ENCODE results near the gene LIMCH1.

- TF ChIP-seq CTCF (IDR thresholded peaks at IDR 0.05) = no peak
- TF ChIP-seq POLR2A (IDR thresholded peaks at IDR 0.05) = no peak
Measured at GRCh38 chr4:41748074-41748570, 210.2 kb downstream of the LIMCH1 start.

Measured in body of pancreas (tissue), 4 donors.